Right ventricle myocardium inferior (tissue), 1 donor: ENCODE measurements around the gene MAML3. TPM values are rescaled to one million over a fixed set of nuclear protein-coding genes. Genes with fewer than 3 reads are reported as not detected.

Source experiments
- ATAC-seq: fragments of 200-7000 bp; cut with Tn5 transposase; one replicate; pipeline ENCODE4 v1.9.1; 2020; ENCODE audit warnings: mild to moderate bottlenecking, moderate library complexity
- DNase-seq: peaks from one replicate; pipeline ENCODE4 v3.0.0; 2021; ENCODE audit errors: missing footprints
- intact Hi-C: fragments of 100-400 bp; cut with DNase I; formaldehyde crosslinking; loops from one replicate; pipeline ENCODE4 v1.11.0; 2022
- total RNA-seq: library from RNA; stranded (reverse); fragmentation: NEBNext Ultra II Directional; extraction: Animal tissue kit (Norgen Biotek cat#: 25700); gene quantifications from one replicate; pipeline ENCODE4 v1.2.1, GENCODE V29; 2021
- donor health status: DM: no; HTN: yes; CAD: no; lungs with severe emphysema.

The MAML3 gene
- total RNA-seq, 1 donor from 2014 or later: 2.3 TPM

GRCh38 chr4:140158365-140159030, 4.5 kb upstream of the MAML3 start:
- DNase-seq (no peak), ATAC-seq (no peak)
- intact Hi-C loops: no loop called here

DNA sequence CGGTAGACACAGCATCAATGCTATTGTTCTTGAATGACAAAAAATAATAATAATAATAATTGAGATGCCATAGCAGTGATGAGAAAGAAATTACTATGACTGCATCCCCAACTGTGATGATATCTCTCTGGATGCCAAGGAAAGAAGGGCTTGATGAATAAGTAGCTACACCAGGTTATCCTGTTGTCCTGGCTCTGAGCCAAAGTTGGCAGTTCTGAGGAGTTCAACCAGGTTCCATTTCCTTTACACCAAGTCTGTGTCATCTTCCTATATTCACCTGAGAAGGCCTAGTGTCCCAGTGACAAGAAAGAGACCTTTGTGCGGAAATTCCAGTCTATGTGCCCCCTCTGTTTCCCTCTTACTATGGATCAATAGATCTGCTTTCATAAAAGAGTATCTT, 3.4 kb upstream of the MAML3 start:
- intact Hi-C loops: no loop called here
- ATAC-seq (no peak), DNase-seq (no peak)

- intact Hi-C loops: no loop called here
- ATAC-seq: no peak
- DNase-seq: no peak
These were observed 2.7 kb upstream of the MAML3 start for GRCh38 chr4:140156529-140157171.

GRCh38 chr4:140154572-140154891, 548 bp upstream of the MAML3 start:
- no peak for DNase-seq
- no peak for ATAC-seq
- intact Hi-C loops: loop anchor here (1.0 to 5.0 kb wide), 4 partner anchors 99 to 487 kb away; partner anchors contain the start of gene MGST2

- intact Hi-C loops: loop anchor here (2.0 to 5.0 kb wide), 5 partner anchors 101 to 486 kb away; partner anchors contain the start of gene MGST2
- DNase-seq: no peak
- no peak for ATAC-seq
These were observed 616 bp downstream of the MAML3 start for GRCh38 chr4:140153419-140153717.

DNA sequence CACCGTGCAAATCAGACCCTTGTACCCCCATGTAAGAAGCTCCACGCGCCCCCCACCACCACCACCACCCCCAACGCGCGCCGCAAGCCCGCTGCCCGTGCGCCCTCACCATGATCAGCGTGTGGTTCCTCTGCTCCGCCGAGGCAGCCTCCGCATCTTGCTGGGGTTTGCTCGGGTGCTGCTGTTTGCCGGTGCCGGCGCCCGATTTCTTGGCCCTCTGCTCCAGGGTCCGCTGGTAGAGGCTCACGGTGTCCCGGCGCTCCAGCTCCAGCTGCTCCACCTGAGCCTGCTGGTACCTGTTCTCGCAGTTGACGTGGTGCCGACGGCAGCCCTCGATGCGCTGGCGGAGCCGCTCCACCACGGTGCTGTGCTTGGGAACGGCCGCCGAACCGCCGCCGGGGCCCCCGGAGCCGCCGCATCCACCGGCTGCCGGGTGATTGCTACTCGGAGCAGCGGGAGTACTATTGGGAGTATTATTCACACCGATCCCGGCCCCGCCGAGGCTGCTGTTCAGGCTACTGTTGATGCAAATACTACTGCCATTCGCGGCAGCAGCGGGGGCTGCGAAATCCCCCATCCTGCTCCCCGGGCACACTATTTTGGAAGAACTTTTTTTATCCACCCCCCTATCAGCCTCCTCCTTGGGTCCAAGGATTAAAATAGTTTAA, 1.1 kb downstream of the MAML3 start:
- DNase-seq: peak; percentile 86
- intact Hi-C loops: loop anchor here (2.0 to 5.0 kb wide), 5 partner anchors 101 to 486 kb away; partner anchors contain the start of gene MGST2
- no peak for ATAC-seq

- ATAC-seq (peak; percentile 33), DNase-seq (peak; percentile 67)
- intact Hi-C loops: loop anchor here (2.0 to 5.0 kb wide), 5 partner anchors 100 to 485 kb away; partner anchors contain the start of gene MGST2
These were observed 1.8 kb downstream of the MAML3 start for GRCh38 chr4:140152013-140152703.

GRCh38 chr4:140151699-140152012, 2.3 kb downstream of the MAML3 start:
- intact Hi-C loops: loop anchor here (2.0 to 5.0 kb wide), 9 partner anchors 87 to 484 kb away; partner anchors contain the start of gene MGST2
- peak; percentile 49 for ATAC-seq
- DNase-seq: peak; percentile 85

DNA sequence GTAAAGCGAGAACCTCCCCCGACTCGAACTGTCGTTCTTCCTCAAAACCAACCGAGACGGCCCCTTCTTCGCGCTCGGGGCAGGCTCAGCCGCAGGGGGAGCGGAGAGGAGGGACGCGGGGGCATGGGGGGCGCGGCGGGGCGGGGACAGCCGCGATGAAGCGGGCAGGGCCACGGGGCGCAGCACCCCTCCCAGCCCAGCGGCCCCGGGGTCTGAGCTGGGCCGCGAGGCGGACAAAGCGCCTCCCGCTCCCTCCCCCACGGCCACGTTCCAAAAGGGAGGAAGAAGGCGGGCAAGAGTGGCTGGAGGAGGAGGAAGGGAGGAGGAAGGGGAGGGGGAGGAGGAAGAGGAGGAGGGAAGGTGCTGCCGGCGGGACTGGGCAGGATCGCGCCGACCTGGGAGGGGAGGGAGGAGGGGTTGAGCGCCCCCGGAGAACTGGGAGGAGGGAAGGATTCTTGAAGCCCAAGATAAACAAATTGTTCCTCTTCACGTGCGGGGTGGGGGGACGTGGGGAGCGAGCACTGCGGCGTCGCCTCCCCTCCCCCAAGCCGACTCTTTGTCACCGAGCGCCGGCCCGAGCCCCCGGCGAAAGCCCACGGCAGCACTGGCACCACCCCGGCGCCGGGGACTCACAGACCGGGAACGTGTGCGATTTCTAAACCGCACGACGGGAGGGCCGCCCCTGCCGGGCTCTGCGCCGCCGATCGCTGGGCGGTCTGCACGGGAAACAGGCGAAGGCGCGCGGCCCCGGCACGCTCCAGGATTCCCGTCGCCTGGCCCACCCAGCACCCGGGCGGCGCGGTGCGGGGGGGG, 2.9 kb downstream of the MAML3 start:
- intact Hi-C loops: loop anchor here (1.0 to 5.0 kb wide), 8 partner anchors 53 to 484 kb away; partner anchors contain the start of gene MGST2

GRCh38 chr4:140150636-140150885, 3.4 kb downstream of the MAML3 start:
- DNase-seq (no peak), ATAC-seq (no peak)
- intact Hi-C loops: loop anchor here (1.0 to 5.0 kb wide), 8 partner anchors 52 to 483 kb away; partner anchors contain the start of gene MGST2

More for the DNA sequence above, 2.9 kb downstream of the MAML3 start:
- ATAC-seq (peak; percentile 84), DNase-seq (peak; percentile 92)

DNA sequence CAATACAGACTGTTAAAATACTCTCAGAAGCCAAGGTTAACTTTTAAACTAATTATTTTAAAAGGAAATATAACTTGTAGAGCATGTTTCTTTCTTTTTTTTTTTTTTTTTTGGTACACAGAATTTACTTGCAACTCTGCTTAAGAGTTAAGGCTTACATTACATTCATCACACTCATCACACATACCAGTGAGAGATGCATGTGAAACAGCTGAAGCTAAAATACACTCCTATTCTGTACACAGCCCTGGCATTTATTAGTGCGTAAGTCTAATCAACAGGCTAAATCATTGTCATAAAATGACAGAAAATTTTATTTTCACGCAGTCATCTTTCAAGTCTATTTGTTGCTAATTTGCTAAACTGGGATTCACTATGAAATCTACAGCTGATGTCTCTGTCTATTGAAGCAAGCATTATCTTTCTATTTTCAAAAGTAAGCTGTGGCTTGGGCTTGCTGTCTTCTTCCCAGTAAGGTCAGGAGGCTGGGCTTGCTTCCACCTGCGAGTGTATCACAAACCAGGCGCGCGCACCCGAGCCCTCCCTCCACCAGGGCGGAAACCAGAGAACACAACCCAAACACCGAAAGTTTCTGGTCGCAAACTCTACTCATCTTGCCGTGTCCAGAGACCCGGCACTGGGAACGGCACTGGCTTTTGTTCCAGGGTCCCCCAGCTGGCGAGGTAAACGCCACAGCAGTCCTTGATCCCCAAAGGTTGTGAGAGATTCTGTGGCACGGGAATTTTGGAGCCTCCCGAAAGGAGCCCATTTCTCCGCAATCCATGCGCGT, 3.9 kb downstream of the MAML3 start:
- intact Hi-C loops: loop anchor here (1.0 to 5.0 kb wide), 8 partner anchors 52 to 483 kb away; partner anchors contain the start of gene MGST2
- ATAC-seq (peak; percentile 9), DNase-seq (peak; percentile 88)

- intact Hi-C loops: no loop called here
- DNase-seq (no peak), ATAC-seq (no peak)
These were observed 9.9 kb downstream of the MAML3 start for GRCh38 chr4:140144050-140144449.

- intact Hi-C loops: no loop called here
- no peak for ATAC-seq
- no peak for DNase-seq
These were observed 12.7 kb downstream of the MAML3 start for GRCh38 chr4:140141210-140141835.

GRCh38 chr4:140140566-140140965, 13.4 kb downstream of the MAML3 start:
- DNase-seq: no peak
- intact Hi-C loops: no loop called here
- no peak for ATAC-seq

- DNase-seq (no peak), ATAC-seq (no peak)
- intact Hi-C loops: no loop called here
These were observed 15.6 kb downstream of the MAML3 start for GRCh38 chr4:140138428-140138827.

- no peak for ATAC-seq
- intact Hi-C loops: no loop called here
These were observed 16.3 kb downstream of the MAML3 start for GRCh38 chr4:140137671-140138070.

GRCh38 chr4:140136509-140136908, 17.5 kb downstream of the MAML3 start:
- ATAC-seq: no peak
- no peak for DNase-seq
- intact Hi-C loops: no loop called here

More at GRCh38 chr4:140137671-140138070, 16.3 kb downstream of the MAML3 start:
- DNase-seq: no peak
